Neural progenitor cell (in vitro differentiated cells): ENCODE data around the gene TTC38. TPM values are rescaled to one million over a fixed set of nuclear protein-coding genes. Genes with fewer than 3 reads are reported as not detected.

Experiments
- DNase-seq: peaks from one replicate; pipeline ENCODE4 v3.0.0-alpha.2; 2016; ENCODE audit warnings: low spot score
- H2AFZ ChIP-seq: fragments of 200-600 bp; sonication (generic); replicated peaks from 2 replicates; pipeline ENCODE4 v1.6.1; 2016; ENCODE audit warnings: antibody characterized with exemption
- H3F3A ChIP-seq: fragments of 200-600 bp; sonication (generic); 2 replicates; pipeline ENCODE4 v1.6.1; 2016; ENCODE audit warnings: antibody characterized with exemption, low read depth
- H3K27ac ChIP-seq: fragments of 200-600 bp; sonication (generic); 2 replicates; pipeline ENCODE4 v1.5.1; 2016; ENCODE audit warnings: mild to moderate bottlenecking
- H3K27me3 ChIP-seq: fragments of 200-600 bp; sonication (generic); 2 replicates; pipeline ENCODE4 v1.6.1; 2016; ENCODE audit warnings: mild to moderate bottlenecking, moderate library complexity
- H3K36me3 ChIP-seq: fragments of 200-600 bp; sonication (generic); 2 replicates; pipeline ENCODE4 v1.5.1; 2016
- H3K4me1 ChIP-seq: fragments of 200-600 bp; sonication (generic); 2 replicates; pipeline ENCODE4 v1.6.1; 2016; ENCODE audit warnings: mixed run types
- H3K4me2 ChIP-seq: fragments of 200-600 bp; sonication (generic); 2 replicates; pipeline ENCODE4 v1.6.1; 2016
- H3K4me3 ChIP-seq: fragments of 200-600 bp; sonication (generic); 2 replicates; pipeline ENCODE4 v1.5.1; 2016
- H3K79me2 ChIP-seq: fragments of 200-600 bp; sonication (generic); 2 replicates; pipeline ENCODE4 v1.6.1; 2016; ENCODE audit warnings: low read depth
- H3K9ac ChIP-seq: fragments of 200-600 bp; sonication (generic); 2 replicates; pipeline ENCODE4 v1.6.1; 2016
- H3K9me3 ChIP-seq: fragments of 200-600 bp; sonication (generic); 2 replicates; pipeline ENCODE4 v1.5.1; 2016; ENCODE audit warnings: low read depth
- H4K20me1 ChIP-seq: fragments of 200-600 bp; sonication (generic); 2 replicates; pipeline ENCODE4 v1.6.1; 2016; ENCODE audit warnings: low read depth
- H3K27ac Mint-ChIP-seq: 3 replicates; pipeline ENCODE4 v1.8.0; 2021; ENCODE audit warnings: mixed read lengths
- H3K27me3 Mint-ChIP-seq: 2 replicates; pipeline ENCODE4 v1.8.0; 2022; ENCODE audit warnings: low read depth, mild to moderate bottlenecking, inconsistent platforms, moderate library complexity, mixed read lengths; ENCODE audit not compliant: insufficient read depth
- H3K36me3 Mint-ChIP-seq: 3 replicates; pipeline ENCODE4 v1.8.0; 2021; ENCODE audit warnings: mixed read lengths
- H3K4me1 Mint-ChIP-seq: 3 replicates; pipeline ENCODE4 v1.8.0; 2021; ENCODE audit warnings: mixed read lengths
- H3K4me3 Mint-ChIP-seq: 3 replicates; pipeline ENCODE4 v1.8.0; 2021; ENCODE audit warnings: mild to moderate bottlenecking, moderate library complexity, mixed read lengths
- H3K9me3 Mint-ChIP-seq: 3 replicates; pipeline ENCODE4 v1.8.0; 2020; ENCODE audit warnings: mixed read lengths
- CTCF ChIP-seq: fragments of 200-600 bp; sonication (generic); IDR thresholded peaks from 2 replicates; pipeline ENCODE4 v1.5.1; 2017; ENCODE audit warnings: antibody characterized with exemption, mild to moderate bottlenecking
- EZH2 ChIP-seq: fragments of 200-600 bp; sonication (generic); IDR thresholded peaks from 2 replicates; pipeline ENCODE4 v1.6.1; 2017; ENCODE audit warnings: antibody characterized with exemption, mild to moderate bottlenecking, moderate library complexity
- EZH2phosphoT487 ChIP-seq: fragments of 200-600 bp; sonication (generic); IDR thresholded peaks from 2 replicates; pipeline ENCODE4 v1.6.1; 2017; ENCODE audit warnings: antibody characterized with exemption
- total RNA-seq: library from RNA; depleted of rRNA; stranded (reverse); fragments of >200 nt; gene quantifications from 2 replicates; pipeline ENCODE4 v1.2.3, GENCODE V29; 2015; ENCODE audit warnings: low replicate concordance

TTC38 gene
- total RNA-seq, 1 donor from 2014 or later: 41.0 TPM

- Mint-ChIP-seq H3K4me1 (no peaks in the 10 kb centered on the region), H3K27ac (no peak overlapping the region), H3K4me3 (no peak overlapping the region), H3K9me3 (no peaks in the 10 kb centered on the region), H3K27me3 (no peaks in the 10 kb centered on the region), H3K36me3 (peaks cover 25% of the 10 kb centered on the region)
- peaks cover 4% of the 10 kb centered on the region for H3K36me3 ChIP-seq
- H3K9me3 ChIP-seq: no peaks in the 10 kb centered on the region
- no peak overlapping the region for H3K4me3 ChIP-seq
- H3K4me1 ChIP-seq: no peaks in the 10 kb centered on the region
- H3K9ac ChIP-seq: no peak overlapping the region
- no peaks in the 10 kb centered on the region for H4K20me1 ChIP-seq
- no peak overlapping the region for H3K27ac ChIP-seq
- H2AFZ ChIP-seq: no peak overlapping the region
- no peaks in the 10 kb centered on the region for H3K27me3 ChIP-seq
- no peaks in the 10 kb centered on the region for H3F3A ChIP-seq
- TF ChIP-seq EZH2: no peak
- TF ChIP-seq EZH2phosphoT487: no peak
- no peak for TF ChIP-seq CTCF
- no peak overlapping the region for H3K4me2 ChIP-seq
- DNase-seq: no peak
- no peaks in the 10 kb centered on the region for H3K79me2 ChIP-seq
Observed at GRCh38 chr22:46326066-46326680, 58.4 kb downstream of the TTC38 start.

- Histone ChIP-seq H3K4me1 (no peaks in the 10 kb centered on the region), H3K36me3 (peaks cover 4% of the 10 kb centered on the region)
Observed at GRCh38 chr22:46327691-46328465, 60.1 kb downstream of the TTC38 start.

GRCh38 chr22:46328797-46329196, 61.0 kb downstream of the TTC38 start:
- TF ChIP-seq CTCF (no peak), EZH2phosphoT487 (no peak), EZH2 (no peak)
- no peaks in the 10 kb centered on the region for H3K9me3 ChIP-seq
- H3K4me1 ChIP-seq: no peaks in the 10 kb centered on the region
- peaks cover 4% of the 10 kb centered on the region for H3K36me3 ChIP-seq
- DNase-seq: no peak
- H3K79me2 ChIP-seq: no peaks in the 10 kb centered on the region
- H3K27me3 Mint-ChIP-seq: no peaks in the 10 kb centered on the region
- H2AFZ ChIP-seq: no peak overlapping the region
- H3F3A ChIP-seq: peaks cover 6% of the 10 kb centered on the region
- H3K4me1 Mint-ChIP-seq: no peaks in the 10 kb centered on the region
- no peaks in the 10 kb centered on the region for H4K20me1 ChIP-seq
- no peak overlapping the region for H3K4me3 Mint-ChIP-seq
- no peak overlapping the region for H3K27ac Mint-ChIP-seq
- peaks cover 23% of the 10 kb centered on the region for H3K36me3 Mint-ChIP-seq
- H3K4me3 ChIP-seq: no peak overlapping the region
- H3K9me3 Mint-ChIP-seq: no peaks in the 10 kb centered on the region
- H3K4me2 ChIP-seq: no peak overlapping the region
- H3K27me3 ChIP-seq: no peaks in the 10 kb centered on the region
- no peak overlapping the region for H3K9ac ChIP-seq
- no peak overlapping the region for H3K27ac ChIP-seq

More at GRCh38 chr22:46327691-46328465, 60.1 kb downstream of the TTC38 start:
- Histone ChIP-seq H3K9me3 (no peaks in the 10 kb centered on the region), H4K20me1 (no peaks in the 10 kb centered on the region), H3K4me3 (no peak overlapping the region), H3K27me3 (no peaks in the 10 kb centered on the region), H3F3A (no peaks in the 10 kb centered on the region), H3K27ac (no peak overlapping the region), H3K79me2 (no peaks in the 10 kb centered on the region), H3K9ac (no peak overlapping the region), H2AFZ (no peak overlapping the region), H3K4me2 (no peak overlapping the region)
- no peaks in the 10 kb centered on the region for H3K9me3 Mint-ChIP-seq
- no peaks in the 10 kb centered on the region for H3K4me1 Mint-ChIP-seq
- H3K27ac Mint-ChIP-seq: no peak overlapping the region
- DNase-seq: no peak
- no peak overlapping the region for H3K4me3 Mint-ChIP-seq
- TF ChIP-seq EZH2phosphoT487 (no peak), CTCF (no peak), EZH2 (no peak)
- H3K36me3 Mint-ChIP-seq: peaks cover 19% of the 10 kb centered on the region
- no peaks in the 10 kb centered on the region for H3K27me3 Mint-ChIP-seq
